ENCODE results near the gene SF3B4.
"Not testable (repeated sequence)": the region's sequence is repeated elsewhere in the genome, so short reads cannot be mapped to it uniquely, and the experiment has no call there.

SF3B4 gene

DNA sequence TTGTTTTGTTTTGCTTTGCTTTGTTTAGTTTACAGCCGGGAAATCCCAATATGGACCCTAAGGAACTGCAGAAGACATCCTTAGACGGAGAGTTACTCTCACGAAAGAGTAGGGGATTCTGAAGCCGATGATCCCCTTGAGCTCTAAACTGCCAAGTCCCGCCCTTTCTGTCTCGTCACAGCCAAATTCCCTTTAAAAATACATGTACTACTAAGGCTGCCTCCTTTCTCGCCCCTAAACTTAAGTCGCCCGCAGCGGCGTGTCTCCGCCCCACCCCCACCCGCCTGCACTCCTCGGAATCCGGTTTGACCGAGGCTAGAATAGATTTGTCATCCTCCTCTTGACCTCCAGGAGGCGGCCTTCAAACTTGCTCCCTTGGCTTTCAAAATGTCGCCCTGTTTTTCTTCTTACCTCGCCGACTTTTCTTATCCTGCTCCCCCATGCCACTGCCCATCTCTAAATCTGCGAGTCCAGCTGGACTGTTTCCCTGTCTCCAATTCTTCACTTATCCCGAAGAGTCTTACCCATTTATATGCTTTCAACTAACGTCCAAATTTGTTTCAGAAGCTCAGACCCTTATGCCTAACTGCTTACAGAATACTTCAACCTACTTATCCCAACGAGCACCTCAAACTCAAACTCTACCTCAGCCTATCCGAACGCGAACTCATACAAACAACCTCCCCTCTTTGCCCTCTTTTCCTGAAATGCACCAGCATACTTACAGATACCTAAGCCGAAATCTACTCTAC, 39.2 kb downstream of the SF3B4 start:
- DNase-seq (ENCODE audit: low read depth, low spot score) = peak; percentile 51

DNA sequence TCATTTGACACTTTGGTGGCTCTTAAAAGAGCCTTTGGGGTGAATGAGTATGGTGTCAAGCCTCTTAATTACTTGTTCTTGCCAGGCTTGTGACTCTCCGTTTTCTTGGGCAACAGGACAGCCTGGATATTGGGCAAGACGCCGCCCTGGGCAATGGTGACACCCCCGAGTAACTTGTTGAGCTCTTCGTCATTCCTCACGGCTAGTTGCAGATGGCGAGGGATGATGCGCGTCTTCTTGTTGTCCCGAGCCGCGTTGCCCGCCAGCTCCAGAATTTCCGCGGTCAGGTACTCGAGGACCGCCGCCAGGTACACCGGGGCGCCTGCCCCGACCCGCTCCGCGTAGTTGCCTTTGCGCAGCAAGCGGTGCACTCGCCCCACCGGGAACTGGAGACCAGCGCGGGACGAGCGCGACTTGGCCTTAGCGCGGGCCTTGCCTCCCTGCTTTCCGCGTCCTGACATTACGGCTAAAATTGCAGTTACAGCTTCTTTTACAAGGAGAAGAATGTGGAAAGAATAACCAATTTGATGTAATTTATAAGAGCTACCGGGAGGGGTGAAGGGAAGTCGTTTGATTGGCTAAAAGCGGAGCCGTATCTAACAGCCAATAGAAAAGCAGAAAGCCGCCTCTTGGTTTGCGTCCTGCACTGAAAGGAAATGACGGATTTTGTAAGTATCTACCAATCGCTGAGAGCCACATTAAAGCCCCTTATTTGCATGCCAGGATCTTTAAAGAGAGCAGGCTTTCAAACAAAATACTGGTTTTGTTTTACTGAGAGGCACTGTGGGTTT, 40.0 kb downstream of the SF3B4 start:
- peak; percentile 69 for DNase-seq (ENCODE audit: low read depth, low spot score)

- DNase-seq (ENCODE audit: low read depth, low spot score) = not testable (repeated sequence)
Observed at GRCh38 chr1:149887196-149887455, 40.5 kb downstream of the SF3B4 start.

GRCh38 chr1:149886396-149887195, 41.0 kb downstream of the SF3B4 start:
- peak; percentile 81 for DNase-seq (ENCODE audit: low read depth, low spot score)

DNA sequence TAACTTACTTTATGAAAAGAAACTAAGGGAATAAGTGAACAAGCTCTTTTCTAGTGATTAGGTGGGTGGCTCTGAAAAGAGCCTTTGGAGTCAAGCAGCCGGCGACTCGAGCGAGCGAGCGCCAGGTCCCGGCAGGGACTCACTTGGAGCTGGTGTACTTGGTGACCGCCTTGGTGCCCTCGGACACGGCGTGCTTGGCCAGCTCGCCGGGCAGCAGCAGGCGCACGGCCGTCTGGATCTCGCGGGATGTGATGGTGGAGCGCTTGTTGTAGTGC, 41.5 kb downstream of the SF3B4 start:
- not testable (repeated sequence) for DNase-seq (ENCODE audit: low read depth, low spot score)

DNA sequence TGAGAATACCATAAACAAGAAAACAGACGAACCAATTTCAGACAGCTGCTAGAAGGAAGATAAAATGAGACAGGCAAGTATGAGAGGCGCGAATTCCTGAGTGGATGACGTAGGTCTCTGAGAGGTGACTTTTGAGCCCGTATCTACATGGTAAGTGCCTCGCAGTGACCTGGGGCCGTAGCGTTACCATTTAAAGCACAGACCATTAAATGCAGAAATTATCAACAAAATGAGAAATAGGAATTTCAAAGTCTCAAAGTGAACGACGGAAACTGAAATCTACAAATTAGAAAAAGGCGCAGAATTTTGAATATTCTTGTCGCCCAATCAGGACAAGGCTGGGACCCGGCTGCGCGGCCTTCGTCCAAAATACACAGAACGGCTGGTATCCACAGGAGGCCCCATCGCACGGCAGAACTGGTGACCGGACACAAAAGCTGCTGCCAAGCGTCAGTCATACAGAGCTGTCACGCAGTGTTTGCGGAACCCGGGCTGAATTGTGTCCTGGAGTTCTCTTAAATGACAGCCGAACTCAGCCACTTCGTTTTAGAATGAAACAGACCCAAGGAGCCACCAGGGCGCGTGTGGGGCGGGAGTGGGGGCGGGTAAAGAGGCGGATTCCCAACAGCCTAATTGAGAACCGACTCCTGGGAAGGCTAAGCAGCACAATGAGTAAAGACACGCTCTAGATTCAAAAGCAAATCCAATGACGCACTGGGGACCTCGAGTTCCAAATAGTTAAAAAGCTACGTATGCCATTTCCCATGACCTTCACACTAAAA, 42.1 kb downstream of the SF3B4 start:
- peak; percentile 13 for DNase-seq (ENCODE audit: low read depth, low spot score)

DNA sequence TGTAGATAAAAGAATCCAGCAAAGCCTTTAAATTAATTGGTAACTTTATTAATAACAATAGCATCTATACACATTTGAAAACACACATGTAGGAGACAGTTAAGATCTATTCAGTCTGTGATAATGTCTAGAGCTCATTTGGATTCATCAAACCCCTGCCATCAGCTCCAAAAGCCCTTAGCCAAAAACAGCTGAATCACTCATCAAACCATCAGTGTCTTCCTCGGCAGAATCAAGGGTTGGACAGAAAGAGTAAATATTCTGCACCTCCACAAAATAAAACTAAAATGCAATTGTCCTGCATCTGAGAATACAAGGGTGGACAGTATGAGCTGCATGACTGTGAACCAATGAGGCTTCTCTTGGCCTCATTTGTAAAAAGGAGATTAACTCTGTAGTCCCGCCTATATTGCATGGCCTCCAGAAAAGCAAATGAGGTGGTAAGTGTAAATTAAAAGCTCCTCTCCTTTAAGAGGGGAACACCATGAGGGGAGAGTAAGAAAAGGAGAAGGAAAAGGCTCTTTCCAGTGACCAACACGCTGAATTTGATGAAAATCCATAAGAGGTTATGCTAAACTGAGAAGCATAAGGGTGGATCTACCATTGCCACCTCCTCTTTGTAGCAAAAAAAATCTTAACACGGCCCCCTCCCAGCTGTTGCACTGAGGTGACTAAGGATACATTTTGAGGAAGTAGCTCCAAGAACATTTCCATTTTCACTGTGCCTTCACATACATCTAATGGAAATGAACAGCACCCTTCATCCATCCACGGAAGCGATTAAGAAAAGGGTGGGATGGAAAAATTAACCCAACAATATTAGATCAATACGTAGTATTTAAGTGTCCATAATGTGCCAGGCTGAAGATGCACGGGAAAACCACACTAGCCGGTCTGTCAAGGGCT, 42.9 kb downstream of the SF3B4 start:
- no peak for DNase-seq (ENCODE audit: low read depth, low spot score)

- no peak for DNase-seq (ENCODE audit: low read depth, low spot score)
Observed at GRCh38 chr1:149883598-149884247, 43.9 kb downstream of the SF3B4 start.

- no peak for DNase-seq (ENCODE audit: low read depth, low spot score)
Observed at GRCh38 chr1:149881876-149882275, 45.7 kb downstream of the SF3B4 start.

DNA sequence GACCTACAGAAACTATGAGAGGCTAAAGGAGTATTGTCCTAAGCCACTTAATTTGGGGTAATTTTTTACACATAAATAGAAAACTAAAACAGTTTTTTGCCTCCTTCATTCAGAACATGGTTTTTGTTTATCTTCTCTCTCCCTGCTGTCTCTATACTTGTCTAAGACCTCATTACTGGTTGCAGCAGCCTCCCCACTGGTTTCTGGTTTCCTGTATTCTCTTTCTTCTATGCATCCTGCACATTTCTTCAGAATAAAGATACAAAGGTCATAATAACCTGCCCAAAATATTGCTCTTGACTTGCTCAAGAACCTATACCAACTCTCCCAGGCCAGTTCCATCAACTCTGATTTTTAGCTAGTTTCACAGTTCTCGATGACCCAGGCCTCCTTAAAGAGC, 48.0 kb downstream of the SF3B4 start:
- no peak for DNase-seq (ENCODE audit: low read depth, low spot score)

GRCh38 chr1:149877211-149877946, 50.2 kb downstream of the SF3B4 start:
- DNase-seq (ENCODE audit: low read depth, low spot score) = no peak

Measured in activated CD4-positive, CD25-positive, alpha-beta regulatory T cell treated with anti-CD3 and anti-CD28 coated beads, Interleukin-2, amount 50 U/mL, for 16 hours (primary cell).